ENCODE results near the gene CHN1. TPM values are rescaled to one million over a fixed set of nuclear protein-coding genes. Genes with fewer than 3 reads are reported as not detected.

The CHN1 gene
- total RNA-seq, 1 donor from 2014 or later, result 14.2 TPM

- no peaks in the 10 kb centered on the region for H3K9me3 ChIP-seq (replicated peaks)
- no peaks in the 10 kb centered on the region for H3K27me3 ChIP-seq (ENCODE audit: low read depth)
- no peak for DNase-seq
- intact Hi-C loops (cut with micrococcal nuclease), result no loop called here
- H3K36me3 ChIP-seq, result peaks cover 21% of the 10 kb centered on the region
- no peak overlapping the region for H3K27ac ChIP-seq (replicated peaks)
- H3K4me3 ChIP-seq, result no peak overlapping the region
- TF ChIP-seq, protein P1, sequence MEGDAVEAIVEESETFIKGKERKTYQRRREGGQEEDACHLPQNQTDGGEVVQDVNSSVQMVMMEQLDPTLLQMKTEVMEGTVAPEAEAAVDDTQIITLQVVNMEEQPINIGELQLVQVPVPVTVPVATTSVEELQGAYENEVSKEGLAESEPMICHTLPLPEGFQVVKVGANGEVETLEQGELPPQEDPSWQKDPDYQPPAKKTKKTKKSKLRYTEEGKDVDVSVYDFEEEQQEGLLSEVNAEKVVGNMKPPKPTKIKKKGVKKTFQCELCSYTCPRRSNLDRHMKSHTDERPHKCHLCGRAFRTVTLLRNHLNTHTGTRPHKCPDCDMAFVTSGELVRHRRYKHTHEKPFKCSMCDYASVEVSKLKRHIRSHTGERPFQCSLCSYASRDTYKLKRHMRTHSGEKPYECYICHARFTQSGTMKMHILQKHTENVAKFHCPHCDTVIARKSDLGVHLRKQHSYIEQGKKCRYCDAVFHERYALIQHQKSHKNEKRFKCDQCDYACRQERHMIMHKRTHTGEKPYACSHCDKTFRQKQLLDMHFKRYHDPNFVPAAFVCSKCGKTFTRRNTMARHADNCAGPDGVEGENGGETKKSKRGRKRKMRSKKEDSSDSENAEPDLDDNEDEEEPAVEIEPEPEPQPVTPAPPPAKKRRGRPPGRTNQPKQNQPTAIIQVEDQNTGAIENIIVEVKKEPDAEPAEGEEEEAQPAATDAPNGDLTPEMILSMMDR (IDR thresholded peaks at IDR 0.05; ENCODE audit: borderline replicate concordance), result no peak
- peaks cover 32% of the 10 kb centered on the region for H3K4me1 ChIP-seq
Measured at GRCh38 chr2:174805803-174806202, 199.4 kb downstream of the CHN1 start.

- H3K36me3 ChIP-seq, result peaks cover 28% of the 10 kb centered on the region
- DNase-seq, result no peak
- TF ChIP-seq, protein P1 (IDR thresholded peaks at IDR 0.05; ENCODE audit: borderline replicate concordance), result no peak
- peaks cover 22% of the 10 kb centered on the region for H3K4me1 ChIP-seq
- no peaks in the 10 kb centered on the region for H3K9me3 ChIP-seq (replicated peaks)
- H3K27ac ChIP-seq (replicated peaks), result no peak overlapping the region
- intact Hi-C loops (cut with micrococcal nuclease), result no loop called here
- no peak overlapping the region for H3K4me3 ChIP-seq
- no peaks in the 10 kb centered on the region for H3K27me3 ChIP-seq (ENCODE audit: low read depth)
Measured at GRCh38 chr2:174802459-174802858, 202.7 kb downstream of the CHN1 start.

DNA sequence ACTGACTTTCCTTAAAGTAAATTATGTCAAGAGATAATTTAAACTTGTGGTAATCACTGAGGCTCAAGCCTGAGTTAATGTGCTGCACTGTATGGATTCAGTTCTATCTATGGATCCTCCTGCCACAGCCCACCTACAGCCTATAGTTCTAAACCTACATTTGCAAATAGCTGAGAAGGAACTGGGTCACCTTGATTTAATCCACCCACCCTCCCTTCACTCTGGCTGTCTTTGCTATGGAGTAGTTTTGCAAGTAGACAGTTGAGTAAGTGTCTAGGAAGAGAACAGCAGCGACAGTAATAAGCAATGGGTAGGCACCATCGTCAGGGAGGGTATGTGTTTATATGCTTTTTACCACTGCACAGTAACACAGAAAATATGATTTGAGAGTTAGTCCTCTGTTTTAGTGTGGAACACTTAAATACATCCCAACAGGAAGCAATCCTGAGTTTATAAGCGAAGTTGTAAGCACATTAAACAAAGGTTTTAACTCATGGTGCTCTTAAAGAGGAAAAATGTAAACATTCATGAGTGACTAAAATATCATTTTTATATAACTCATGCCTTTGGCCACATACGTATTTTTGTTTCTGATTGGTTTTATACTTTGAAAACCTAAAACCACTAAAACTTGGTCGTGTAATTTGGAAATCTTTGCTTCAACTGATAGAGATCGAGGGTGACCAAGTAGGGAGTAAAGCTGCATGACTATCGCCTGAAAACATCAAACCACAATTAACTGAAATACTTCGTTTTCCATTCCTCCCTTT, 204.6 kb downstream of the CHN1 start:
- intact Hi-C loops (cut with micrococcal nuclease), result no loop called here
- Histone ChIP-seq H3K4me1 (peaks cover 10% of the 10 kb centered on the region), H3K36me3 (peaks cover 28% of the 10 kb centered on the region), H3K9me3 (replicated peaks) (no peaks in the 10 kb centered on the region), H3K4me3 (no peak overlapping the region), H3K27ac (replicated peaks) (no peak overlapping the region), H3K27me3 (ENCODE audit: low read depth) (no peaks in the 10 kb centered on the region)
- DNase-seq, result no peak
- TF ChIP-seq, protein P1 (IDR thresholded peaks at IDR 0.05; ENCODE audit: borderline replicate concordance), result no peak

DNA sequence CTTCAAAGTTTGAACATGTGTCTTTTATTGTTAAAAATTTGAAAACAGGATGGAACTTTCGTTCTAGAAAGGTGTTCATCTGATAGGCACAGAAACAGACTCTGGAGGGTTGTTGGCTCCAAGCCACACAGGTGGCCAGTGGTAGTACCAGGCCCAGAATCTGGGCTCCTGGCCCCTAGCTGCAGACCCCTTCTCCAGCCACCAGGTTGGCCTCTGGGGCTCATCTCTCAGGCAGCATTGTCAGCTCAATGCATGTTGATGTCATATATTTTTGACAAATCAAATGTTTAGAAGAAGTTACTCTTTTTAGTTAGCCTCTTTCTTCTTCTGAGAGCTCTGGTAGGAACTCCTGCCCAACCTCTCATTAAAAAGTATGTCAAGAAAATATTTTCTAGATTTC, 206.4 kb downstream of the CHN1 start:
- DNase-seq, result no peak
- H3K4me3 ChIP-seq, result no peak overlapping the region
- no peak overlapping the region for H3K27ac ChIP-seq (replicated peaks)
- H3K27me3 ChIP-seq (ENCODE audit: low read depth), result no peaks in the 10 kb centered on the region
- peaks cover 28% of the 10 kb centered on the region for H3K36me3 ChIP-seq
- TF ChIP-seq, protein P1 (IDR thresholded peaks at IDR 0.05; ENCODE audit: borderline replicate concordance), result no peak
- no peaks in the 10 kb centered on the region for H3K9me3 ChIP-seq (replicated peaks)
- intact Hi-C loops (cut with micrococcal nuclease), result no loop called here
- H3K4me1 ChIP-seq, result no peaks in the 10 kb centered on the region

- TF ChIP-seq, protein P1 (IDR thresholded peaks at IDR 0.05; ENCODE audit: borderline replicate concordance), result no peak
- no peaks in the 10 kb centered on the region for H3K9me3 ChIP-seq (replicated peaks)
- no peaks in the 10 kb centered on the region for H3K27me3 ChIP-seq (ENCODE audit: low read depth)
- peaks cover 28% of the 10 kb centered on the region for H3K36me3 ChIP-seq
- intact Hi-C loops (cut with micrococcal nuclease), result no loop called here
- no peaks in the 10 kb centered on the region for H3K4me1 ChIP-seq
- H3K4me3 ChIP-seq, result no peak overlapping the region
- no peak for DNase-seq
- no peak overlapping the region for H3K27ac ChIP-seq (replicated peaks)
Measured at GRCh38 chr2:174797781-174798276, 207.4 kb downstream of the CHN1 start.

All from left ventricle myocardium inferior (tissue), 1 donor.